ENCODE results near the gene ATG9B.

The ATG9B gene

DNA sequence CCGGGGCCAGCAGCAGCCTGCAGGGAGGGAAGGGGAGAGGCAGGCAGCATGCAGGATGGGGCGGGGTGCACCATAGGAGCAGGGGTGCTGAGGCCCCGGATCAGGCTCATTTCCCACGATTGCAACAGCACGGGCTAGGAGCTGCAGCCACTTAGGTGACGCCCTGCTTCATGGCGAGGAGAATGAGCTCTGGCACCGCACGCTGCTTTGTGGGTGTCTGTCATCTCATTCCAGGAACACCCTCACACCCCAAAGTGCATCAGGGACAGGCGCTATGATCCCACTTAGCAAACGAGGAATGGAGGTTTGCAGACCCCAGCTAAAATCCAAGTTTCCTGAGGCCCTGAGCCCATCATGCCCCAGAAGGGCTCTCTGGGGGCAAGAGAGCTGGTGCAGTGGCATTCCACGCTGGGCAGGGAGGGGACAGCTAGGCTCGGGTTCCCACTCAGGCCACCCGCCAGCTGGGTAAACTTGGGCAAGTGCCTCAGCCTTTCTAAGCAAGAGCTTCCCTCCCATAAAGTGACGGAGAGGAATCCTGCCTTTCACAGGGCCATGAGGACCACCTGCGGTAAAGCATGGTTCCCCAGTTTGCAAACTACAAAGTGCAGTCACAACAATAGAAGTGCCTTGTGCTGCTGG is 55.4 kb downstream of the ATG9B start:
- H3K36me3 Mint-ChIP-seq: no peaks in the 10 kb centered on the region
- no peak overlapping the region for H3K4me3 Mint-ChIP-seq
- ATAC-seq (no peak), DNase-seq (ENCODE audit: low spot score in 2 of 2) (no peak)
- no peak overlapping the region for H3K27ac Mint-ChIP-seq
- no peaks in the 10 kb centered on the region for H3K9me3 Mint-ChIP-seq
- no peaks in the 10 kb centered on the region for H3K4me1 Mint-ChIP-seq

DNA sequence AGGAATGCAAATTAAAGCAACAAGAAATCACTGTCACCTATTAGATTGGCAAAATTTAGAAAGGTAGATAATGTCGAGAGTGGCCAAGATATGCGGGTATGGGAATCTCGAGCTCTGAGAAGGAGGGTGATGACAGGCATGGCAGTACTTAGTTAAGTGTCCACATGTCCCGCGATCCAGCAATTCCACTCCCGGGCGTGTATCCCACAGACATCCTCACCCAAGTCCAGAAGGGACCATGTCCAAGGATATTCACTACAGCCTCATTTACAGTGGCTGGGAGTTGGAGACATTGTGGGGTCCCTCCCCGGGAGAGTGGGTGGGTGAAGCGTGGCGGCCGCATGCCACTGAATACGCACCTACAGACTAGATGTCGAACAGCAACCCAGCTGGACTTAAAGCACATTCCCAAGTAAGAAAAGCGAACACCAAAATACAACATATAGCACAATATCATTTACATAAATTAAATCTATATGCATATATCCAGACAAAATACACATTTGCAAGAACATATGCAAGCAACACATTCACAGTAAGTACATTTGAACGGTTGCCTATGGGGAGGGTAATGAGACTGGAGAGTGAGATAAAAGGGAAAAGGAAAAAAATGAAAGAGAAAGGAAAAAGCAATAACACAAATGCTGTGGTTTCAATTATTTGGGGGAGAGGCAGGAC is 56.1 kb downstream of the ATG9B start:
- Mint-ChIP-seq H3K9me3 (no peaks in the 10 kb centered on the region), H3K27ac (no peak overlapping the region), H3K36me3 (no peaks in the 10 kb centered on the region)

DNA sequence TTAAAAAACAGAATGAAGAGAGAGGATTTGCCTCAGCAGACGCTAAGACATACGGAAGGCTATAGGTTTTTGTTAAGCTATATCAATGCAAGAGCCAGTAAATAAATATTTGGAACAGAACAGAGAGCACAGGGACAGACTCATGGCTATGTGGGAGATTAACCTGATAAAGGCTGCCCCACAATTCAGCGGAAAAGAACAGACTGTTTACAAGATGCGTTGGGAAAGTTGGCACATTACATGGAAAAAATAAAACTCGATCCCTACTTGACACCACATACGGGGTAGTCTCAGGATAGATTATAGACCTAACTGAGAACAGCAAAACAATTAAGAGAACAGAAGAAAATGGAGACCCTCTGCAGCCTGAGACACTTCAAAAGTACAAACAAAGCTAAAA is 56.9 kb downstream of the ATG9B start:
- H3K9me3 Mint-ChIP-seq: no peaks in the 10 kb centered on the region
- H3K4me1 Mint-ChIP-seq: peaks cover 6% of the 10 kb centered on the region
- H3K36me3 Mint-ChIP-seq: no peaks in the 10 kb centered on the region
- no peak for ATAC-seq
- no peak overlapping the region for H3K4me3 Mint-ChIP-seq
- DNase-seq (ENCODE audit: low spot score in 2 of 2): no peak
- H3K27ac Mint-ChIP-seq: no peak overlapping the region

More for the DNA sequence above, 56.1 kb downstream of the ATG9B start:
- no peak overlapping the region for H3K4me3 Mint-ChIP-seq
- no peak for ATAC-seq
- no peak for DNase-seq (ENCODE audit: low spot score in 2 of 2)
- peaks cover under 1% of the 10 kb centered on the region for H3K4me1 Mint-ChIP-seq

DNA sequence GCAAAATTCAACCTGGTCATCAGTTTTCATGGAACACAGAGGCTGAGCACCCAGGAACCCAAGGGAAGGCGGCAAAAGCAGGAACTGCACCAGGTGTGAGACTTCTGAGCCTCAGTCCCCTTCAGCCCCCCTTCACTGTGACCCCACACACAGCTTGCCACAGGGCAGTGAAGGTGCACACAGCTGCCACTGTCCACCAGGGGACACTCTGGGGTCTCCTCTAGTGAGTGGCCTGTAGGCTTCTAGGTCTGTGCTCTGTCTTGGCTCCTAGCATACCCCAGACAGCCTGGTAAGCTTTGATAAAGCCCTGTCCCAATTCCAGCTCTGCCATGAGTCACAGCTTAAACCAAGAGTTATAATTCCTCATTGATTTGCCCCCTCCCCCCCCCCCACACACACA is 58.3 kb downstream of the ATG9B start:
- peak; percentile 20 for ATAC-seq
- no peak for DNase-seq (ENCODE audit: low spot score in 2 of 2)
- peaks cover 6% of the 10 kb centered on the region for H3K4me1 Mint-ChIP-seq
- H3K4me3 Mint-ChIP-seq: no peak overlapping the region
- H3K27ac Mint-ChIP-seq: no peak overlapping the region
- H3K9me3 Mint-ChIP-seq: no peaks in the 10 kb centered on the region
- H3K36me3 Mint-ChIP-seq: no peaks in the 10 kb centered on the region

DNA sequence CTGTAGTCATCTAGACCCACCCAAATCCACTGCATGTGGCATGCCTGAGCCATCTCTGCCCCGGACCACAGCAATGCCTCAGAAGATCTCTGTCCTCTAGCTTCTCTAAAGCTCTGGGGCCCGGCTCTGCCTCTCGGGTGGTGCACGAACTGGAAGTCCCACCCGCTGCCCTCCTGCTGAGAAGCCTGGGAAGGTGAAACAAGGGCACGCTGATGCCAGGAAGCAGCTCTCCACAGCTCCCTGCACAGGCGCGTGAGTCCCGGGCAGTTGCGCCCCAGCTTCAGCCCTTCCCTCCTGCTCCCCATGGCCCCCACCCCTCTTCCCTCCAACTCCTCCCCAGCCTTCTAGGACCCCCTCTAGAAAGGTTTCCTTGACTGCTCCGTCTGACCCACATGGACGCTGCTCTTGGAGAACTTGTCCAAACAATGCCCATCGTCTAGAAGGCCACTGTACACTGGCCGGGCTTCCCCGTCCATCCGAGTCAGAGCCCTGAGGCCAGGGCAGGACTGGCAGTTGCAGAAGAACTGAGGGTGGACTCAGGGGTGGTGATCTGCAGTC is 58.9 kb downstream of the ATG9B start:
- Mint-ChIP-seq H3K27ac (no peak overlapping the region), H3K4me3 (no peak overlapping the region), H3K4me1 (peaks cover 6% of the 10 kb centered on the region), H3K9me3 (no peaks in the 10 kb centered on the region), H3K36me3 (no peaks in the 10 kb centered on the region)
- ATAC-seq: no peak
- DNase-seq (ENCODE audit: low spot score in 2 of 2): no peak

Data from stimulated activated effector memory CD8-positive, alpha-beta T cell treated with anti-CD3 and anti-CD28 coated beads, Interleukin-12 subunit alpha, Interleukin-12 subunit beta, amount 100 ng/mL, for 72 hours (primary cell).